ENCODE data around the gene HSD3B7.

The HSD3B7 gene

DNA sequence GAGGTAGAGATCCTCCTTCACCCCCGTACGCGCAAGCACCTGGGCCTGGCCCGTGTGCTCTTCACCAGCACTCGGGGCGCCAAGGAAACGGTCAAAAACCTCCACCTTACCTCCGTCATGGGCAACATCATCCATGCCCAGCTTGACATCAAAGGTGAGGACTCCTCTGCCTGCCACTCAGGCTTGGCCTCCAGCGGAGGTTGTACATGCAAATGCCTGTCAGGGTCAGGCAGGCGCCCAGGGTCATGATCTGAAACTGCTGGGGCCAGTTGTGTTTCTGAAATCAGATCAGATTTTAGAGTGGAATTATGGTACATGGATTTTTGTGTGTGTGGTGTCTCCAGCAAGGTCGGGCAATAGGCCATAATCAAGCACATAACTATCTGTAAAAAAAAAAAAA, 23.6 kb upstream of the HSD3B7 start:
- Histone ChIP-seq H3K4me3 (ENCODE audit: low read depth, low read length) (no peak overlapping the region), H3K4me1 (ENCODE audit: control insufficient read depth, insufficient read depth, low read length) (peaks cover 2% of the 10 kb centered on the region), H3K27me3 (ENCODE audit: control insufficient read depth, insufficient read depth, low read length) (no peaks in the 10 kb centered on the region), H3K9me3 (ENCODE audit: control insufficient read depth, insufficient read depth, low read length) (no peaks in the 10 kb centered on the region), H3K36me3 (ENCODE audit: control insufficient read depth, insufficient read depth, low read length) (peaks cover 52% of the 10 kb centered on the region), H3K9ac (ENCODE audit: low read depth, low read length) (no peak overlapping the region)

DNA sequence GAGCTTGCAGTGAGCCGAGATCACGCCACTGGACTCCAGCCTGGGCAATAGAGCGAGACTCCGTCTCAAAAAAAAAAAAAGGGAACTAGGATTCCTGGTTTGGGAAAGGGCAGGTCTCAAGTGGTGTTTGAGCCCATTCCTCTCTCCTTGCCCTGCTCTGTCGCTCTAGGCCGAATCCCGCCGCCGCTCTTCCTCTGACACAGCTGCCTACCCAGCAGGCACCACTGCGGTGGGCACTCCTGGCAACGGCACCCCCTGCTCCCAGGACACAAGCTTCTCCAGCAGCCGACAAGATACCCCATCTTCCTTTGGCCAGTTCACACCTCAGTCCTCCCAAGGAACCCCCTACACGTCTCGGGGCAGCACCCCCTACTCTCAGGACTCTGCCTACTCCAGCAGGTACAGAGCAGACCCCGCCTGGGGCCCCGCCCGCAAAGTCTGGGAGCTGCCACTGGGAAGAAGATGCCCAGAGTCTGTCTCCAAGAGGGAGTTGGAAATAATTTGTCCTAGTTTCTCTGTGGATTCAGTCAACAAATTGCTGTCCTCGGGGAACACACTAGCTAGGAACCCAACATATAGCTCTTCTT, 21.0 kb upstream of the HSD3B7 start:
- no peaks in the 10 kb centered on the region for H3K9me3 ChIP-seq (ENCODE audit: control insufficient read depth, insufficient read depth, low read length)
- no peaks in the 10 kb centered on the region for H3K4me1 ChIP-seq (ENCODE audit: control insufficient read depth, insufficient read depth, low read length)
- H3K36me3 ChIP-seq (ENCODE audit: control insufficient read depth, insufficient read depth, low read length), result peaks cover 66% of the 10 kb centered on the region
- no peak overlapping the region for H3K4me3 ChIP-seq (ENCODE audit: low read depth, low read length)
- H3K27me3 ChIP-seq (ENCODE audit: control insufficient read depth, insufficient read depth, low read length), result no peaks in the 10 kb centered on the region
- no peak overlapping the region for H3K9ac ChIP-seq (ENCODE audit: low read depth, low read length)

DNA sequence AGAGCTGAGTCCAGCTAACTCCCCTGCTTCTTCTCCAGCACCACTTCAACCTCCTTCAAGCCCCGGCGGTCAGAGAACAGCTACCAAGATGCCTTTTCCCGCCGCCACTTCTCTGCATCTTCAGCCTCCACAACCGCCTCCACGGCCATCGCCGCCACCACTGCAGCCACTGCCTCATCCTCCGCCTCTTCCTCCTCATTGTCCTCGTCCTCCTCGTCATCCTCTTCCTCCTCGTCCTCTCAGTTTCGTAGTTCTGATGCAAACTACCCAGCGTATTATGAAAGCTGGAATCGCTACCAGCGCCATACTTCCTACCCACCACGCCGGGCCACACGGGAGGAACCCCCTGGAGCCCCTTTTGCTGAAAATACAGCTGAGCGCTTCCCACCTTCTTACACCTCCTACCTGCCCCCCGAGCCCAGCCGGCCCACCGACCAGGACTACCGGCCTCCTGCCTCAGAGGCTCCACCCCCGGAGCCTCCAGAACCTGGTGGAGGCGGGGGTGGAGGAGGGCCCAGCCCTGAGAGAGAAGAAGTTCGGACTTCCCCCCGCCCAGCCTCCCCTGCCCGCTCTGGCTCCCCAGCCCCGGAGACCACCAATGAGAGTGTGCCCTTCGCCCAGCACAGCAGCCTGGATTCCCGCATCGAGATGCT, 20.3 kb upstream of the HSD3B7 start:
- Histone ChIP-seq H3K4me3 (ENCODE audit: low read depth, low read length) (no peak overlapping the region), H3K36me3 (ENCODE audit: control insufficient read depth, insufficient read depth, low read length) (peaks cover 72% of the 10 kb centered on the region), H3K9ac (ENCODE audit: low read depth, low read length) (no peak overlapping the region), H3K27me3 (ENCODE audit: control insufficient read depth, insufficient read depth, low read length) (no peaks in the 10 kb centered on the region), H3K9me3 (ENCODE audit: control insufficient read depth, insufficient read depth, low read length) (no peaks in the 10 kb centered on the region), H3K4me1 (ENCODE audit: control insufficient read depth, insufficient read depth, low read length) (no peaks in the 10 kb centered on the region)

DNA sequence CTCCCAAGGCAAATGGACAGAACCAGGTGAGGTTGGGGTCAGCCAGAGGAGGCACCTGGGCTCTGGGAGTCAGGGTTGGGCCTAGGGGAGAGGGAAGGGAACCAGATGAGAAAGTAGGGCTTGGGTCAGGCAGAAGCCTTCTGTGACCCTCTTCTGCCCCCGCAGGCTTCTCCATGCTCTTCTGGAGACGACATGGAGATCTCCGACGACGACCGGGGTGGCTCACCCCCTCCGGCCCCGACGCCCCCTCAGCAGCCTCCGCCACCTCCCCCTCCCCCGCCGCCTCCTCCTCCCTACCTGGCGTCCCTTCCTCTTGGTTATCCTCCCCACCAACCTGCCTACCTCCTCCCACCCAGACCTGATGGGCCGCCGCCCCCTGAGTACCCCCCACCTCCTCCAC, 19.6 kb upstream of the HSD3B7 start:
- Histone ChIP-seq H3K36me3 (ENCODE audit: control insufficient read depth, insufficient read depth, low read length) (peaks cover 67% of the 10 kb centered on the region), H3K9me3 (ENCODE audit: control insufficient read depth, insufficient read depth, low read length) (no peaks in the 10 kb centered on the region), H3K9ac (ENCODE audit: low read depth, low read length) (no peak overlapping the region), H3K4me1 (ENCODE audit: control insufficient read depth, insufficient read depth, low read length) (no peaks in the 10 kb centered on the region), H3K4me3 (ENCODE audit: low read depth, low read length) (no peak overlapping the region), H3K27me3 (ENCODE audit: control insufficient read depth, insufficient read depth, low read length) (no peaks in the 10 kb centered on the region)

GRCh38 chr16:30966033-30966619, 18.9 kb upstream of the HSD3B7 start:
- H3K4me3 ChIP-seq (ENCODE audit: low read depth, low read length), result no peak overlapping the region
- H3K9ac ChIP-seq (ENCODE audit: low read depth, low read length), result no peak overlapping the region
- no peaks in the 10 kb centered on the region for H3K27me3 ChIP-seq (ENCODE audit: control insufficient read depth, insufficient read depth, low read length)
- no peaks in the 10 kb centered on the region for H3K9me3 ChIP-seq (ENCODE audit: control insufficient read depth, insufficient read depth, low read length)
- H3K4me1 ChIP-seq (ENCODE audit: control insufficient read depth, insufficient read depth, low read length), result no peaks in the 10 kb centered on the region
- peaks cover 67% of the 10 kb centered on the region for H3K36me3 ChIP-seq (ENCODE audit: control insufficient read depth, insufficient read depth, low read length)

DNA sequence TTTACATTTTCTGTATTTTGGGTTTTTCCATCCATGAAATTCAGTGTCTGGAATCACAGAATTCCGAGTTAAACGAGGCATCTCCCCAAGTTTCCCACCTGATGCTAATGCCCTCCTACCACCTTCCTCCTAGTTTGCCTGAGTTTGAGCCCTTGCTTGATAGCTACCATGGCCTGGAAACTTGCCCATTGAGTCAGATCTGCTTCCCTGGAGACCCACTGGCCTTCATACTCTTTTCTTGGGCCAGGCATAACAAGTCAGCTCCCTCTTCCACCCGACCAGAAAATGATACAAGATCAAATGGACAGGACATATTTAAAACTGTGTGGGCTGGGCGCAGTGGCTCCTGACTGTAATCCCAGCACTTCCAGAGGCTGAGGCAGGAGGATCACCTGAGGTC, 17.2 kb upstream of the HSD3B7 start:
- no peak overlapping the region for H3K4me3 ChIP-seq (ENCODE audit: low read depth, low read length)
- H3K9me3 ChIP-seq (ENCODE audit: control insufficient read depth, insufficient read depth, low read length), result no peaks in the 10 kb centered on the region
- no peak overlapping the region for H3K9ac ChIP-seq (ENCODE audit: low read depth, low read length)
- no peaks in the 10 kb centered on the region for H3K27me3 ChIP-seq (ENCODE audit: control insufficient read depth, insufficient read depth, low read length)
- H3K36me3 ChIP-seq (ENCODE audit: control insufficient read depth, insufficient read depth, low read length), result peaks cover 75% of the 10 kb centered on the region
- H3K4me1 ChIP-seq (ENCODE audit: control insufficient read depth, insufficient read depth, low read length), result no peaks in the 10 kb centered on the region

DNA sequence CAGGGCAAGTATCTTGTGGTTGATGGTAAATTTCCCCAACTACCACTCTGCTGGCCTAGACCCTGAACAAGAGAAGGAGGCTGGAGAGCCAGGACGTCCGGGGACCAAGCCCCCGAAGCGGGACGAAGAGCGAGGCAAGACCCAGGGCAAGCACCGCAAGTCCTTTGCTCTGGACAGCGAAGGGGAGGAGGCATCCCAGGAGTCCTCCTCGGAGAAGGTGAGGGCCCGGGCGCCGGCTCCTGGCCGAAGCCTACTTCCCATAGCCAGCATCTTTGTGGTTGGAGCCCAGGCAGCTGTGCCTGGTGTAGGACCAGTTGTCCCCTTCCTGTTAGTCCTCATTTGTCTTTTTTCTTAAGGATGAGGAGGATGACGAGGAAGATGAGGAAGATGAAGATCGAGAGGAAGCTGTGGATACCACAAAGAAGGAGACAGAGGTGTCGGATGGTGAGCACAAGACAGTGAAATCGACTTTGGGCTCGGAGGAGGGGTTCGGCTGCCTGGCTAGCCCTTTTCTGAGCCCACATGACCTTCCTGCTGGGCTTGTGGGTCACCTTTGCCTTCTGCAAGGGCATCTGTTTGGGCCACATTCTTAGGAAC, 15.7 kb upstream of the HSD3B7 start:
- H3K4me3 ChIP-seq (ENCODE audit: low read depth, low read length), result no peak overlapping the region
- peaks cover 73% of the 10 kb centered on the region for H3K36me3 ChIP-seq (ENCODE audit: control insufficient read depth, insufficient read depth, low read length)
- no peaks in the 10 kb centered on the region for H3K4me1 ChIP-seq (ENCODE audit: control insufficient read depth, insufficient read depth, low read length)
- no peaks in the 10 kb centered on the region for H3K9me3 ChIP-seq (ENCODE audit: control insufficient read depth, insufficient read depth, low read length)
- no peak overlapping the region for H3K9ac ChIP-seq (ENCODE audit: low read depth, low read length)
- no peaks in the 10 kb centered on the region for H3K27me3 ChIP-seq (ENCODE audit: control insufficient read depth, insufficient read depth, low read length)

DNA sequence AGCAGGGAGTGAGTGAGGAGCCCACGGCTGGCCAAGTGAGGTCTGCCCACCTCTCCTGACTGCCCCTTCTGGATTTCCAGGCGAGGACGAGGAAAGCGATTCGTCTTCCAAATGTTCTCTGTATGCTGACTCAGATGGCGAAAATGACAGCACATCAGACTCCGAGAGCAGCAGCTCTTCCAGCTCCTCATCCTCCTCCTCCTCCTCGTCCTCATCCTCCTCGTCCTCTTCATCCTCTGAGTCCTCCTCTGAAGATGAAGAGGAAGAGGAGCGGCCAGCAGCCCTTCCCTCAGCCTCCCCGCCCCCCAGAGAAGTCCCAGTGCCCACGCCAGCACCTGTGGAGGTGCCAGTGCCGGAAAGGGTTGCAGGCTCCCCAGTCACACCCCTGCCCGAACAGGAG, 13.7 kb upstream of the HSD3B7 start:
- Histone ChIP-seq H3K27me3 (ENCODE audit: control insufficient read depth, insufficient read depth, low read length) (no peaks in the 10 kb centered on the region), H3K4me1 (ENCODE audit: control insufficient read depth, insufficient read depth, low read length) (no peaks in the 10 kb centered on the region), H3K36me3 (ENCODE audit: control insufficient read depth, insufficient read depth, low read length) (peaks cover 71% of the 10 kb centered on the region)

GRCh38 chr16:30972872-30973271, 12.1 kb upstream of the HSD3B7 start:
- Histone ChIP-seq H3K9ac (ENCODE audit: low read depth, low read length) (no peak overlapping the region), H3K27me3 (ENCODE audit: control insufficient read depth, insufficient read depth, low read length) (no peaks in the 10 kb centered on the region)

More for the DNA sequence above, 13.7 kb upstream of the HSD3B7 start:
- Histone ChIP-seq H3K4me3 (ENCODE audit: low read depth, low read length) (no peak overlapping the region), H3K9me3 (ENCODE audit: control insufficient read depth, insufficient read depth, low read length) (no peaks in the 10 kb centered on the region), H3K9ac (ENCODE audit: low read depth, low read length) (no peak overlapping the region)

DNA sequence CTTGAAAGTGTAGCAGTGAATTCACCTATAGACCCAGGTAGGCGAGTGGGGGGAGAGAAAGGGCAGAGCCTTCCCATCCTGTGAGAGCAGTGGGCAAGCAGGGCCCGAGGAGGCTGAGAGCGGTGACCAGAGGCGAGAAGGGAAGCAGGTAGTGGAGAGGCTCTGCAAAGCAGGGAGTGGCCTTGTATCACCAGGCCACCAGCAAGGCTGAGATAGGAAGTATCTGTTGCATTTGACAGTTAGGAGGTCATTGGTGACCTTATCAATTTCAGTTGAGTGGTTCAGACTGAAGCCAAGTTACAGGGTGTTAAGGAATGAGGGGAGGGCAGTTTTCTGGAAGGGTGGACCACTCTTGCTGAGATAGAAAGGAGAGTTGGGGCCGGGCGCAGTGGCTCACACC, 10.7 kb upstream of the HSD3B7 start:
- H3K36me3 ChIP-seq (ENCODE audit: control insufficient read depth, insufficient read depth, low read length), result peaks cover 67% of the 10 kb centered on the region
- no peak overlapping the region for H3K4me3 ChIP-seq (ENCODE audit: low read depth, low read length)
- H3K9ac ChIP-seq (ENCODE audit: low read depth, low read length), result no peak overlapping the region
- no peaks in the 10 kb centered on the region for H3K27me3 ChIP-seq (ENCODE audit: control insufficient read depth, insufficient read depth, low read length)
- H3K9me3 ChIP-seq (ENCODE audit: control insufficient read depth, insufficient read depth, low read length), result no peaks in the 10 kb centered on the region
- no peaks in the 10 kb centered on the region for H3K4me1 ChIP-seq (ENCODE audit: control insufficient read depth, insufficient read depth, low read length)

More at GRCh38 chr16:30972872-30973271, 12.1 kb upstream of the HSD3B7 start:
- Histone ChIP-seq H3K9me3 (ENCODE audit: control insufficient read depth, insufficient read depth, low read length) (no peaks in the 10 kb centered on the region), H3K4me1 (ENCODE audit: control insufficient read depth, insufficient read depth, low read length) (no peaks in the 10 kb centered on the region), H3K4me3 (ENCODE audit: low read depth, low read length) (no peak overlapping the region), H3K36me3 (ENCODE audit: control insufficient read depth, insufficient read depth, low read length) (peaks cover 65% of the 10 kb centered on the region)

- H3K4me3 ChIP-seq (ENCODE audit: low read depth, low read length), result no peak overlapping the region
- no peaks in the 10 kb centered on the region for H3K4me1 ChIP-seq (ENCODE audit: control insufficient read depth, insufficient read depth, low read length)
- H3K36me3 ChIP-seq (ENCODE audit: control insufficient read depth, insufficient read depth, low read length), result peaks cover 66% of the 10 kb centered on the region
- no peaks in the 10 kb centered on the region for H3K9me3 ChIP-seq (ENCODE audit: control insufficient read depth, insufficient read depth, low read length)
- H3K27me3 ChIP-seq (ENCODE audit: control insufficient read depth, insufficient read depth, low read length), result no peaks in the 10 kb centered on the region
- H3K9ac ChIP-seq (ENCODE audit: low read depth, low read length), result no peak overlapping the region
These were observed 8.5 kb upstream of the HSD3B7 start for GRCh38 chr16:30976486-30976885.

DNA sequence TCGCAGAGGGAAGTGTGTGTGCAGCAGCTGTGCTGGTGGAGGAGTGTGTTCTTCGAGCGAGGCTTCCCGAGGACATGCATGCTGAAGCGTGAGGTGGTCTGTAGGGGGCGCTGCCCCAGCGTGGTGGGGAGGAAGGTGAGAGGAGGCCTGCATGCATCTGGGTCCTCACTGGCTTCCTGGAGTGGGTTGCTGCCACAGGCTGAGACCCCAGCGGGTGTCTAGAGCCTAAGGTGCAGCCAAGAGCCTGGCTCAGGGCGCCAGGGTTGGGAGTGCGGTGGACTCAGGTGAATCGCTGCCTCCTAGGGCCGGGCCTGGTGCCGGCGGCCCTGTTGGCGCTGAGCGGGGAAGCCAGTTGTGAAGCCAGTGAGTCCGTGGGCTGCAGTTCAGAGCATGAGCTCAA, 7.5 kb upstream of the HSD3B7 start:
- Histone ChIP-seq H3K4me1 (ENCODE audit: control insufficient read depth, insufficient read depth, low read length) (no peaks in the 10 kb centered on the region), H3K9ac (ENCODE audit: low read depth, low read length) (no peak overlapping the region), H3K9me3 (ENCODE audit: control insufficient read depth, insufficient read depth, low read length) (no peaks in the 10 kb centered on the region), H3K27me3 (ENCODE audit: control insufficient read depth, insufficient read depth, low read length) (no peaks in the 10 kb centered on the region), H3K4me3 (ENCODE audit: low read depth, low read length) (no peak overlapping the region), H3K36me3 (ENCODE audit: control insufficient read depth, insufficient read depth, low read length) (peaks cover 59% of the 10 kb centered on the region)
